ENCODE data around the gene TUBGCP6.

- TF ChIP-seq CTCF (IDR thresholded peaks at IDR 0.05; ENCODE audit: low read depth, low read length, poor library complexity, severe bottlenecking) = no peak
- TF ChIP-seq EZH2phosphoT487 (IDR thresholded peaks at IDR 0.05; ENCODE audit: borderline replicate concordance, low read length) = no peak
These were observed 73.4 kb downstream of the TUBGCP6 start for GRCh38 chr22:50171319-50171964.
